DOHH2 (cell line): ENCODE data around the gene RXFP2.

ENCODE experiments used
- H3F3A ChIP-seq: fragments of 200-600 bp; sonication (generic), shearing (Covaris generic); 2 replicates; pipeline ENCODE4 v1.6.0; 2016; ENCODE audit warnings: antibody characterized with exemption, mild to moderate bottlenecking; ENCODE audit not compliant: control insufficient read depth, insufficient read depth
- H3K27ac ChIP-seq: fragments of 200-600 bp; sonication (generic); 2 replicates; pipeline ENCODE4 v1.5.1; 2014; ENCODE audit warnings: low read depth, mild to moderate bottlenecking, low read length, moderate library complexity
- H3K27me3 ChIP-seq: fragments of 200-600 bp; sonication (generic); 2 replicates; pipeline ENCODE4 v1.6.1; 2014; ENCODE audit warnings: mild to moderate bottlenecking, low read length, mixed read lengths; ENCODE audit not compliant: control insufficient read depth
- H3K36me3 ChIP-seq: fragments of 200-600 bp; sonication (generic); 2 replicates; pipeline ENCODE4 v1.6.1; 2014; ENCODE audit warnings: mild to moderate bottlenecking, low read length, moderate library complexity, mixed read lengths; ENCODE audit not compliant: control insufficient read depth
- H3K4me1 ChIP-seq: fragments of 200-600 bp; sonication (generic); 2 replicates; pipeline ENCODE4 v1.6.1; 2014; ENCODE audit warnings: mild to moderate bottlenecking, low read length, mixed read lengths; ENCODE audit not compliant: control insufficient read depth
- H3K4me2 ChIP-seq: fragments of 200-600 bp; sonication (generic); 2 replicates; pipeline ENCODE4 v1.6.0; 2014; ENCODE audit warnings: mild to moderate bottlenecking, low read length, moderate library complexity
- H3K4me3 ChIP-seq: fragments of 200-600 bp; sonication (generic); 2 replicates; pipeline ENCODE4 v1.5.1; 2014; ENCODE audit warnings: mild to moderate bottlenecking, low read length, mixed read lengths
- H3K79me2 ChIP-seq: fragments of 200-600 bp; sonication (generic); 2 replicates; pipeline ENCODE4 v1.6.1; 2014; ENCODE audit warnings: mild to moderate bottlenecking, low read length, mixed read lengths; ENCODE audit not compliant: control insufficient read depth
- H3K9me2 ChIP-seq: fragments of 200-600 bp; sonication (generic); replicated peaks from 2 replicates; pipeline ENCODE4 v1.6.1; 2014; ENCODE audit warnings: mild to moderate bottlenecking, low read length, mixed read lengths; ENCODE audit not compliant: control insufficient read depth
- H3K9me3 ChIP-seq: fragments of 200-600 bp; sonication (generic); 2 replicates; pipeline ENCODE4 v1.6.1; 2014; ENCODE audit warnings: antibody characterized with exemption, low read length, mixed read lengths; ENCODE audit not compliant: control insufficient read depth, insufficient read depth
- H4K20me1 ChIP-seq: fragments of 200-600 bp; sonication (generic); 2 replicates; pipeline ENCODE4 v1.6.0; 2014; ENCODE audit warnings: low read depth, mild to moderate bottlenecking, antibody characterized with exemption, low read length, moderate library complexity; ENCODE audit not compliant: control insufficient read depth, insufficient read depth
- EZH2phosphoT487 ChIP-seq: fragments of 200-600 bp; sonication (generic); IDR thresholded peaks from 2 replicates; pipeline ENCODE4 v1.6.1; 2017; ENCODE audit warnings: borderline replicate concordance, mild to moderate bottlenecking, antibody characterized with exemption, low read length, moderate library complexity, mixed read lengths
- TF ChIP-seq, protein P1 (sequence below): fragments of 200-600 bp; sonication (generic); IDR thresholded peaks from one replicate; pipeline ENCODE4 v1.5.1; 2014; ENCODE audit warnings: antibody characterized with exemption, mild to moderate bottlenecking, low read depth, low read length; ENCODE audit not compliant: poor library complexity, severe bottlenecking

The RXFP2 gene

DNA sequence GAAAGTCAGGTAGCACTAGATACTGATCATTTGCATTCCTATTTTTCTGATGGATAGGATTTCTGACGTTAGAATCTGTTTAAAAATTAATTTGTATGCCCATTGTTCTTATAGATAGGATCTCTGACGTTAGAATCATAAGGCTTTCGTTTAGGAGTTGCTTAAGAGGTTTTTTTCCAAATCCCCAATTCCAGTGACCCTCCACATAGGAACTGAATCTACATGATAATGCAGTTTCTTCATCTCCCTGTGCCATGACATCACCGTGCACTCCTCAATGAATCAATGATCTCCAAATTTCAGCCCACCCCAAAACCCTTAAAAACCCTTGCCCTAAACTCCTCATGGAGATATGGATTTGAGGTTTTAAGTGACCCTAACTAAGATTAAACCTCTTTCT lies 87.2 kb downstream of the RXFP2 start:
- Histone ChIP-seq H3K4me2 (no peak overlapping the region), H3K9me2 (no peaks in the 10 kb centered on the region), H3K79me2 (no peaks in the 10 kb centered on the region), H3K9me3 (no peaks in the 10 kb centered on the region), H4K20me1 (no peaks in the 10 kb centered on the region), H3K4me1 (no peaks in the 10 kb centered on the region), H3K36me3 (no peaks in the 10 kb centered on the region), H3F3A (no peaks in the 10 kb centered on the region), H3K27ac (no peak overlapping the region), H3K27me3 (peaks cover 10% of the 10 kb centered on the region), H3K4me3 (no peak overlapping the region)
- TF ChIP-seq, protein P1, sequence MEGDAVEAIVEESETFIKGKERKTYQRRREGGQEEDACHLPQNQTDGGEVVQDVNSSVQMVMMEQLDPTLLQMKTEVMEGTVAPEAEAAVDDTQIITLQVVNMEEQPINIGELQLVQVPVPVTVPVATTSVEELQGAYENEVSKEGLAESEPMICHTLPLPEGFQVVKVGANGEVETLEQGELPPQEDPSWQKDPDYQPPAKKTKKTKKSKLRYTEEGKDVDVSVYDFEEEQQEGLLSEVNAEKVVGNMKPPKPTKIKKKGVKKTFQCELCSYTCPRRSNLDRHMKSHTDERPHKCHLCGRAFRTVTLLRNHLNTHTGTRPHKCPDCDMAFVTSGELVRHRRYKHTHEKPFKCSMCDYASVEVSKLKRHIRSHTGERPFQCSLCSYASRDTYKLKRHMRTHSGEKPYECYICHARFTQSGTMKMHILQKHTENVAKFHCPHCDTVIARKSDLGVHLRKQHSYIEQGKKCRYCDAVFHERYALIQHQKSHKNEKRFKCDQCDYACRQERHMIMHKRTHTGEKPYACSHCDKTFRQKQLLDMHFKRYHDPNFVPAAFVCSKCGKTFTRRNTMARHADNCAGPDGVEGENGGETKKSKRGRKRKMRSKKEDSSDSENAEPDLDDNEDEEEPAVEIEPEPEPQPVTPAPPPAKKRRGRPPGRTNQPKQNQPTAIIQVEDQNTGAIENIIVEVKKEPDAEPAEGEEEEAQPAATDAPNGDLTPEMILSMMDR = no peak
- TF ChIP-seq EZH2phosphoT487 = no peak

DNA sequence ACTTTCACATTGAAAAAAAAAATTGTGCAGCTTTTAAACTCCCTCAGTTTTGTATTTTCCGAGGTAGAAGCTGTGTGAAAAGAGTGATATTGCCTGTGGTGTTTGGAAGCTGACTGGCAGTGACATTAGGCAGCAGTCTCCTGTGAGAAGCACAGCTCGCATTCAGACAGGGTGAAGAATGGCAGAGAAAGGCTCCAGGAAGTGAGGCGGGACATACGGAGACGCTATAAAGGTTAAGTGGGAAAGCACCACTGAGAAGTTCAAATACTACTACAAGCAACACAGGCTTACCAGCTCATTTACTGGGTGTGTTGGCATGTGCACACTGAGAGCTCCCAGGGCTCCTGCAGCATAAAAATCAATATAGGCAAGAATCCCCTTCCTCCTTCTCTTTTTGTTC lies 88.4 kb downstream of the RXFP2 start:
- Histone ChIP-seq H3K79me2 (no peaks in the 10 kb centered on the region), H3K27ac (no peak overlapping the region), H3K4me3 (no peak overlapping the region), H3F3A (no peaks in the 10 kb centered on the region), H3K9me2 (no peaks in the 10 kb centered on the region), H3K4me2 (no peak overlapping the region), H3K4me1 (no peaks in the 10 kb centered on the region), H4K20me1 (no peaks in the 10 kb centered on the region), H3K36me3 (no peaks in the 10 kb centered on the region), H3K9me3 (no peaks in the 10 kb centered on the region), H3K27me3 (peaks cover 10% of the 10 kb centered on the region)
- TF ChIP-seq, protein P1 = no peak
- TF ChIP-seq EZH2phosphoT487 = no peak

DNA sequence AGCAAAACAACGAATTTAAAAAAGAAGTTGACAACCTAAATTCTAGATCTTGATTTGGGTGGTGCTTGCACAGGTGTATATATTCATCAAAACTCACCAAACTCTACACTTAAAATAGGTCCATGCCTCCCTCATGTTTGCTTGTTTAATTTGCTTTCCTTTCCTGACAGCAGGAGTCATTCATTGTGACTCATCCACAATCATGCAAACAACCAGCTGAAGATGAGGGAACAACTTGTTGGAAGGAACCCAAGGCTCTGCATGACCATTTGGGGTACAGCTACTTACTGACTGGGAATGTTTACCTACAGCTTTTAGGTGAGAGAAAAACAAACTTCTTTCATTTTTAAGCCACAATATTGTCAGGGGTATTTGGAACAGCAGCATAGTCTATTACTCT lies 96.6 kb downstream of the RXFP2 start:
- TF ChIP-seq, protein P1 = no peak
- TF ChIP-seq EZH2phosphoT487 = no peak
- no peak overlapping the region for H3K27ac ChIP-seq
- no peaks in the 10 kb centered on the region for H4K20me1 ChIP-seq
- H3K27me3 ChIP-seq = peaks cover 9% of the 10 kb centered on the region; the same call in 1 of the 2 replicates
- no peak overlapping the region for H3K4me3 ChIP-seq
- H3F3A ChIP-seq = no peaks in the 10 kb centered on the region
- no peaks in the 10 kb centered on the region for H3K4me1 ChIP-seq
- no peaks in the 10 kb centered on the region for H3K36me3 ChIP-seq
- H3K9me3 ChIP-seq = no peaks in the 10 kb centered on the region
- no peak overlapping the region for H3K4me2 ChIP-seq
- H3K79me2 ChIP-seq = no peaks in the 10 kb centered on the region
- no peaks in the 10 kb centered on the region for H3K9me2 ChIP-seq

DNA sequence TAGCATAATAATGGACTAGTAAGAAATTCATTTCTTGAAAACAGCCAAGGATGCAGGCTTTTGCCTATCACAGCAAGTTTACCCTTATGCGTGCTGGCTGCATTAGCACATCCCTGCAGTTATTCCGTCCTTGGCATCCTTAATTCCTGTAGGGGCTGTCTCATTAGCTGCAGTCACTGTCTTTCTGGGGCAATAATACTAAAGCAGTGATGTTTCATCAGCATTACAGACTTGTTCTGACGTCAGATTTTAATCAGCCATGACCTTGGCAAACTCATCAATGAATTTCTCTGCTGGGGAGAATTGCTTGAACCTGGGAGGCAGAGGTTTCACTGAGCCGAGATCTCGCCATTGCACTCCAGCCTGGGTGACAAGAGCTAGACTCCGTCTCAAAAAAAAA lies 103.7 kb downstream of the RXFP2 start:
- TF ChIP-seq, protein P1 = no peak
- no peak for TF ChIP-seq EZH2phosphoT487
- Histone ChIP-seq H3K79me2 (no peaks in the 10 kb centered on the region), H3K4me3 (no peak overlapping the region), H3K27me3 (peaks cover 50% of the 10 kb centered on the region), H3K9me2 (no peaks in the 10 kb centered on the region), H3K36me3 (no peaks in the 10 kb centered on the region), H3F3A (no peaks in the 10 kb centered on the region), H3K9me3 (no peaks in the 10 kb centered on the region), H3K4me1 (peaks cover 8% of the 10 kb centered on the region), H3K4me2 (no peak overlapping the region), H3K27ac (no peak overlapping the region), H4K20me1 (no peaks in the 10 kb centered on the region)
